ENCODE data around the gene ENOSF1. TPM values are rescaled to one million over a fixed set of nuclear protein-coding genes. Genes with fewer than 3 reads are reported as not detected.

ENOSF1 gene
- total and polyA plus RNA-seq, 8 donors = 27.1 to 69.2 (median 46.7) TPM

DNA sequence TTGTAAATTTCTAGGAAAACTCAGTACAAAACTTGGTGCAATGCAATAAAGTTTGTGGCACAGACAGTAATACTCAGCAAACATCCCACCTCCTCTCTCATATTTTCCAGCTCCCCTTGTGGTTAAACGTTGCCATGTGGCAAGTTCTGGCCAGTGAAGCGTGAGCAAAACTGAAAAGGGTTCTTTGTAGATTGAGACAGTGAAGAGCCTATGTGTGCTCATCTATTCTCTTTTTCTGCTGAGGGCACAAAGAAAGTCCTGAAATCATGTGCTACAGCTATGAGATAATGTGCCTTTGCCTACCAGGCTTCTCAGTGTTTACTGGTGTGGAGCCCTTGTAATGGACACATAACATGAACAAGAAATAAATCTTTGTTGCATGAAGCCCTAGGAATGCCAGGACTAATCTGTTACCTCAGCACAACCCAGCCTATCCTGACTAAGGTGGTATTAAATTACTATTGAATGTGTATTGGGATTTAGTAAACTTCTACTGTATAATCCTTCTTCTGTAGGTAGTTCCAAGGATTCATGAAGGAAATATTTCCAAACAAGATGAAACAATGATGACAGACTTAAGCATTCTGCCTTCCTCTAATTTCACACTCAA lies 67.9 kb downstream of the ENOSF1 start:
- intact Hi-C loops (cut with DNase I) = no loop called here

DNA sequence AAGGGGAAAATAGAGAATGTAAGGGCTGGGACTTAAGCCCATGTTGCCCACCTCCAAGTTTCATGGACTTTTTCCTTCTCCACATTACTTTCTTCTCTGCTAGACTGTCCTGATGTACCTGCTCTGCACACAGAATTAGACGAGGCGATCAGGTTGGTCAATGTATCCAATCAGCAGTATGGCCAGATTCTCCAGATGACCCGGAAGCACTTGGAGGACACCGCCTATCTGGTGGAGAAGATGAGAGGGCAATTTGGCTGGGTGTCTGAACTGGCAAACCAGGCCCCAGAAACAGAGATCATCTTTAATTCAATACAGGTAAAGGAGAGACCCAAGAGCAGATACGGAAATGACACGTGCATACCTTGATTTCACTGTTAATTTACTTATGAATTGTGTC lies 71.2 kb downstream of the ENOSF1 start:
- Histone ChIP-seq H3K36me3 (no peaks in the 10 kb centered on the region), H3K27me3 (no peaks in the 10 kb centered on the region), H3K9me3 (no peaks in the 10 kb centered on the region), H3K4me3 (no peak overlapping the region), H3K27ac (no peak overlapping the region), H3K4me1 (no peaks in the 10 kb centered on the region)
- no peak for TF ChIP-seq CTCF (IDR thresholded peaks at IDR 0.05)
- intact Hi-C loops (cut with DNase I) = no loop called here
- DNase-seq (no peak), ATAC-seq (no peak), FAIRE-seq (no peak)
- 82 to 96% methylated on average over 6 of the region's 6 CpGs for WGBS, 2 donors

More for the DNA sequence above, 67.9 kb downstream of the ENOSF1 start:
- no peaks in the 10 kb centered on the region for H3K27me3 ChIP-seq
- no peaks in the 10 kb centered on the region for H3K9me3 ChIP-seq
- ATAC-seq (no peak), FAIRE-seq (no peak), DNase-seq (no peak)
- H3K27ac ChIP-seq = no peak overlapping the region
- H3K36me3 ChIP-seq = no peaks in the 10 kb centered on the region
- H3K4me3 ChIP-seq = no peak overlapping the region
- TF ChIP-seq CTCF (IDR thresholded peaks at IDR 0.05) = no peak
- H3K4me1 ChIP-seq = no peaks in the 10 kb centered on the region
- 51 to 52% methylated on average over 2 of the region's 2 CpGs for WGBS, 2 donors

DNA sequence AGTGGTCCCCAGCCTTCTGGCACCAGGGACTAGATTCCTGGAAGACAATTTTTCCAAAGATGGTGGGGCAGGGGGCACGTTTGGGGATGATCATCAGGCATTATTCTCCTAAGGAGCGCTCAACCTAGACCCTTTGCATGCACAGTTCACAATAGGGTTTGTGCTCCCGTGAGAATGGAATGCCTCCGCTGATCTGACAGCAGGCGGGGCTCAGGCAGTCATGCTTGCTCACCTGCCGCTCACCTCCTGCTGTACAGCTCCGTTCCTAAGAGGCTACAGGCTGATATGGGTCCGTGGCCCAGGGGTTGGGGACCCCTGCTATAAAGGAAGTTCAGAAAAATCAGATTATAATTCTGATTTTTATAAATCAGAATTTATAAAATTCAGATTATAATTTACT lies 77.3 kb downstream of the ENOSF1 start:
- no peaks in the 10 kb centered on the region for H3K36me3 ChIP-seq
- no peak for FAIRE-seq
- DNase-seq = no peak
- no peak for TF ChIP-seq CTCF (IDR thresholded peaks at IDR 0.05)
- H3K27ac ChIP-seq = no peak overlapping the region
- no peaks in the 10 kb centered on the region for H3K4me1 ChIP-seq
- H3K4me3 ChIP-seq = no peak overlapping the region
- intact Hi-C loops (cut with DNase I) = no loop called here
- no peak for ATAC-seq
- H3K9me3 ChIP-seq = no peaks in the 10 kb centered on the region
- 65 to 72% methylated on average over 8 of the region's 8 CpGs for WGBS, 2 donors
- H3K27me3 ChIP-seq = no peaks in the 10 kb centered on the region

DNA sequence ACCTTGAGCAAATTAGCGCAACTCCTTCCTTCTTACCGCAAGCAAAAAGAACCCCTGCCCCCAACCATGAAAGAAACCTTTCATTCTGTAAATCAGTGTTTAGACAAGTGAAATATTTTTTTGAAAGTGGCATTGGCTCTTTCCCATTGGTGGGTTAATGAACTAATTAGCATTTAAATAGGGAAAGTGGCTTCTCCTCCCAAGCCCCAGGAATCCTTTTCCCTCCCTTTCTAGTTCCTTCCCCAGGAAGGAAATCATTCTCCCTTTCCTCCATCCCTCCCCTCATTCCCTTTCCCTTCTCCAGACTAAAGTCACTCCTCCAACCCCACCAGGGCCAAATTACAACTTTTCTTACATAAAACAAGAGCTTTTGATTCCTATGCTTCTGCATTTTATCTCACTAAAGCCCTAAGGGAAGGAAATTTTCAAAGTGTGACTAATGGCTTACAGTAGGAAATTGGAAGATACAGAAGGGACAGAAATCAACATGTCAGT lies 77.8 kb downstream of the ENOSF1 start:
- ATAC-seq = no peak

More for the DNA sequence above, 77.8 kb downstream of the ENOSF1 start:
- Histone ChIP-seq H3K27ac (no peak overlapping the region), H3K27me3 (no peaks in the 10 kb centered on the region), H3K4me1 (no peaks in the 10 kb centered on the region), H3K4me3 (no peak overlapping the region), H3K36me3 (no peaks in the 10 kb centered on the region), H3K9me3 (no peaks in the 10 kb centered on the region)
- WGBS, 2 donors = 69 to 77% methylated on average over 2 of the region's 2 CpGs
- FAIRE-seq = no peak
- no peak for TF ChIP-seq CTCF (IDR thresholded peaks at IDR 0.05)
- no peak for DNase-seq
- intact Hi-C loops (cut with DNase I) = no loop called here
